T-helper 1 cell (primary cell): Measurements from ENCODE around the gene CLMP.
A peak's percentile ranks its signal among the peaks of the same experiment; 100 is the strongest.
"Not testable (repeated sequence)": the region's sequence is repeated elsewhere in the genome, so short reads cannot be mapped to it uniquely, and the experiment has no call there.

Experiments
- DNase-seq, 5 donors: peaks; one replicate each; pipeline ENCODE4 v3.0.0-alpha.2; 2012 to 2020

CLMP gene

GRCh38 chr11:123129920-123130319 lies 65.1 kb downstream of the CLMP start:
- DNase-seq: no peak

GRCh38 chr11:123125169-123125568 lies 69.9 kb downstream of the CLMP start:
- no peak for DNase-seq

- DNase-seq: no peak
Measured at GRCh38 chr11:123122852-123123251, 72.2 kb downstream of the CLMP start.

DNA sequence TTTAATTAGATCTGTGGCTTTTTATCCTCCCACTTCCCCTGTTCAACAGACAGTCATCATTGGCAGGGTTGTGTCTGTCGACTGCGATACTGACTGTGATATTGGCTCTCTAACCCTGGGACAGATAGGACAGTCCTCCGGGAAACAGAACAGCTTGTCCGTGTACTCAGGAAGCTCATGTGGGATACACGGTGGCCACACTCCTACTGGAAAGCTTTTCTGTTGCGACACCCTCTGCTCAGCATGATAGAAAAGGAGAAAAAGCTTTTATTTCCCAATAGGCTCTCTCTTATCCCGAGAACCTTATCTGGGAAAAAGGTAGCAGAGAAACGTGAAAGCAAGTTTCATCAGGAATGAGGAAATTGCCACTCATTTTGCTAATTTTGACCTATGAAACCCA lies 72.7 kb downstream of the CLMP start:
- no peak for DNase-seq

DNA sequence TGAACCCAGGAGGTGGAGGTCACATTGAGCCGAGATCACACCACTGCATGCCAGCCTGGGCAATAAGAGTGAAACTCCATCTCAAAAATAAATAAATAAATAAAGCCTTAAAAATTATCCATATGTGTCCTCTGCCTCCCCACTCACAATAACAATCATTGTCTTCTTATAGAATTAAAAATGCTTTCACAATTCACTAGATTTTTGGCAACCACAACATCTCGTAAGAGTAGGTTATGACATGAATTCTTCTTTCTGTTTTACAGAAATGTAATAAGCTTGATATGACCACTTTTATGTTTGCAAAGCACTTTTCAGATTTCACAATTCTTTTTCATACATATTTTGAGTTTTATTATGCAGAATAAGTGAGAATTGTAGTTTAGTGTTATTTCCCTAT lies 78.6 kb downstream of the CLMP start:
- no peak for DNase-seq

DNA sequence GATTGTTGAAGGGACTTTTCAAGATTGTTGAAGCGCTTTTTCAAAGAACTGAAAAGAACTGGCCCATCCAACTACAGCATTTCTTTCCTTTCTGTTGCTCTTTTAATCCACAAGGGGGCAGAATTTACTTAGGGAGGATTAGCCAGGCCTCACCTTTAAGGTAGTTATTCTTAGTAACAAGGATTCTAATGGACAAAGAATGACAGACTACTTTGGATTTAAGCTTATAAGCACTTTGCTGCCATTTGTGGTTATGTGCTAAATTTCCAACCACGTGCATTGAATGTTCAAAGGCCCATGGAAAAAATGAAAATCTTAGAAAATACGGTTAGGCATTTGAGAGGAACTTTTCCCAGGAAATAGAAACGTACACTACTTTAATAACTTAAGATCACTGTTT lies 83.6 kb downstream of the CLMP start:
- peak in 1 of 5 donors; percentile 37 for DNase-seq

DNA sequence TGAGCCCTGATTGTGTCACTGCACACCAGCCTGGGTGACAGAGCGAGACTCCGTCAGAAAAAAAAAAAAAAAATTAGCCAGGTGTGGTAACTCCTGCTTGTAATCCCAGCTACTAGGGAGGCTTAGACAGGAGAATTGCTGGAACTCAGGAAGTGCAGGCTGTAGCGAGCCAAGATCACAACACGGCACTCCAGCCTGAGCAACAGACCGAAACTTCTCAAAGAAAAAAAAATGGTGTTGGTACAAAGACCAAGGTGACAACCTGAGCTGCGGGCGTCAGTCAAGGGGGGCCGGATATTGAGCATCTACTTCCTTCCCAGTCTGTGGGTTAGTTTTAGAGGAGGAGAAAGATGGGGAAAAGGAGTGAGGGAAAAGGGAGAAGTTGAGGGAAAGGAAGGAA lies 84.7 kb downstream of the CLMP start:
- DNase-seq: no peak

- DNase-seq: no peak
Measured at GRCh38 chr11:123107945-123108495, 87.0 kb downstream of the CLMP start.

DNA sequence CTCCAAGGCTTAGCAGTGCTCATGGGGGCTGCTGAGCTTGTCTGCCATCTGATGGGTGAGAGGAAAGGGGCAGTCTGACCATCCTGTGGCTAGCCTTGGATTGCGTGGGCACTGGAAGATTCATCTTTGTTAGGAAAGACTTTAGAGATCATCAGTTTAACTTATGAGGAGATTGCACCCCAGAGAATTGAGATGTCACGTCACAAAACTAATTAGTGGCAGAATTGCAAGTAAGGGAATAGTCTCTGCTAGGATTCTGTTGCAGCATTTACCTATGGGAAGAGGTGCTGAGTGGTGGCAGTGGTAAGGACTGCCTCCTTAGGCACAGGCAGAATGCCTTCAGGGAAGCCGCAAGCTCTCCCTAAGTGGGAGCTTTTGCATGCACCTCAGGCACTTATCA lies 90.4 kb downstream of the CLMP start:
- no peak for DNase-seq

GRCh38 chr11:123103326-123103980 lies 91.6 kb downstream of the CLMP start:
- peak in 2 of 5 donors; percentile 18 to 55 for DNase-seq

DNA sequence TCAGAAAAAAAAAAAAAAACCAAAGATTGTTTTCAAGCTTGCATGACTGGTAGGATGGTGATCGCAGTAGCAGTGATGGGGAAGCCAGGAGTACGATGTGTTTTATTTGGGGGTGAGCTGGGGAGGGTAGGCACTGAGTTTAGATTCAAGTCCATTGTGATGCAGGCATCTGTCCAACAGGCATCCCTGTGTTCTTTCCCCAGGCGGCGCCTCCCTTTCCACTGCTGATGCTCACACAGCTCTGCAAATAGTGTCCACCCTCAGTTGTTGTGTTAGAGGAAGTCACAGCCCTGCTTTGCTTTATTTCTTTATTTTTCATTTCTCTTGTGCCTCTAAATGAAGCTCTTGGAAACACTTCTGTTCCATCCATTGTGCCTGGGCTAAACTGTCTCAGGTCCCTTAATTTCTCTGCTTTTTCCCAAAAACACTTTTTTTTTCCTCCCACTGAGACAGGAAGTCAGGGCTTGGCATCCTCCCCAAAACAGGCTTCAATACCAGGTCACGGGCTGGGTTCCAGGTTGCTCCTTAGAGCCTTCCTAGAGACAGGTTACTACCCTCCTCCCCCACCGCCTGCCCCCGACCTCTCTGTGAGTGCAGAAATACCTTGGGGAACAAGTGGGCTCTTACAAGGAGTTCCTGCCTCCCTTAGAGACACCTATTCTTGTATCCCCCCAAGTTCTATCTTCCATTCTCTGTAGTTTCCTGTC lies 94.5 kb downstream of the CLMP start:
- DNase-seq: no peak

DNA sequence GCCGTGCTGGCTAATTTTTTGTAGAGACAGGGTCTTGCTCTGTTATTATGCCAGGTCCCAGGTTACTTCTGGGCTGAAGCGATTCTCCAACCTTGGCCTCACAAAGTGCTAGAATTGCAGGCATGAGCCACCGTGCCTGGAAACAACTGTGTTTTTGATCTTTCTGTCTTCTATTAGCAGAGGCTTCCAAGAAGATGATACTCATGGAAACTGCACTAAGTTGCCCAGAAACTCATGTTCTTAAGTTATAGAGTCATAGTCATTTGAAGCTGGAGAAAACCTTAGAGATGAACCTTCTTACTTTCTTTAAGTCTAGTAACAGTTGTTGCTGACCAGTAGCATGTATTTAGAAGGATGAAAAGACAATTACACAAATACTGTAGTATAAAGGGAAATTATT lies 96.1 kb downstream of the CLMP start:
- DNase-seq: no peak

GRCh38 chr11:123093739-123094138 lies 101.3 kb downstream of the CLMP start:
- no peak for DNase-seq

DNA sequence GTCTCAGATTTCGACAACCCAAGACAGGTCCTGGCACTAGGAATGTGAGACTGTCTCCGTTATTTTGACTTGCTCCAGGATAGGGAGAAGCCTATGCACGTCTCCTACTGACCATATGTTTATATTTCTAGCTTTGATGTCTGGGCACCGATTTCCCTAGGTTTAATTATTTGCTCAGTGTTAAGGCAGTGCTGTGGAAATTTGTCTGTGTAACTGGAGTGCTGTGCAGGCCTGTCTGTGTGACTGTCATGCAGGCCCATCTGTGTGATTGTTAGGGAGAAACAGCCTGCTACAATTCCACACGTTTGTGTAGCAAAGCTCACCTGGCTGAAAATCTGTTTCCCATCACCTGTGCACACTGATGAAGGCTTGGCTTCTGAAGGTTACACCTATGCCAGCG lies 103.5 kb downstream of the CLMP start:
- DNase-seq: no peak

DNA sequence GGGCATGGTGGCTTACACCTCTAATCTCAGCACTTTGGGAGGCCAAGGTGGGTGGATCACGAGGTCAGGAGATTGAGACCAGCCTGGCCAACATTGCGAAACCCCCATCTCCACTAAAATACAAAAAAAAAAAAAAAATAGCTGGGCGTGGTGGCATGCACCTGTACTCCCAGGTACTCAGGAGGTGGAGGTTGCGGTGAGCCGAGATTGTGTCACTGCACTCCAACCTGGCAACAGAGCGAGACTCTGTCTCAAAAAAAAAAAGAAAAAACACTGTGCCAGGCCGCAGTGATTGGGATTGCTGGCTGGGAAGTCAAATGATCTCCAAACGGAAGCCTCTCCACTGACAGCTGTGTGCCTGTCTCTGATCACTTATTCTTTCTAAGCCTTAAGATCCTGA lies 104.9 kb downstream of the CLMP start:
- not testable (repeated sequence) for DNase-seq

DNA sequence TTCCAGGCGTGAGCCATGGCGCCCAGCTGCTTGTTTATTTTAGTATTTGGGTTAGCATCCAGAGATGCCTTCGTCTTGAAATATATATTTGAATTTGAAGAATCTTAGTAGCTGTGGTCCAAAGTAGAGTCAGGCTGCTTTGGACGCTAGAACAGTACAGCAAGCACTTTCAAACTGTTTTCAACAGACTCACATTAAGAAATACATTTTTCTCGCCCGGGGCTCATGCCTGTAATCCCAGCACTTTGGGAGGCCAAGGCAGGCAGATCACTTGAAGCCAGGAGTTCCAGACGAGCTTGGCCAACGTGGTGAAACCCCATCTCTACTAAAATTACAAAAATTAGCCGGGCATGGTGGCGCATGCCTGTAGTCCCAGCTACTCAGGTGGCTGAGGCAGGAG lies 106.2 kb downstream of the CLMP start:
- not testable (repeated sequence) for DNase-seq

DNA sequence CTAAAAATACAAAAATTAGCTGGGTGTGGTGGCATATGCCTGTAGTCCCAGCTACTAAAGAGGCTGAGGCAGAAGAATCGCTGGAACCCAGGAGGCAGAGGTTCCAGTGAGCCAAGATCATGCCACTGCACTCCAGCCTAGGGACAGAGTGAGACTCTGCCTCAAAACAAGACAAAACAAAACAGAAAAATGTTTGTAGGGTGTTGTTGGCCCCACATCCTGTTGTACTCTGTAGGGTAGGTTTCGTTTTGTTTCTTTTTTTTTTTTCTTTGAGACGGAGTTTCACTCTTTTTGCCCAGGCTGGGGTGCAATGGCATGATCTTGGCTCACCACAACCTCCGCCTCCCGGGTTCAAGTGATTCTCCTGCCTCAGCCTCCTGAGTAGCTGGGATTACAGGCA lies 107.4 kb downstream of the CLMP start:
- DNase-seq: peak in 2 of 5 donors; percentile 15 to 84

- DNase-seq: peak in 1 of 5 donors; percentile 42
Measured at GRCh38 chr11:123086305-123086704, 108.7 kb downstream of the CLMP start.

- no peak for DNase-seq
Measured at GRCh38 chr11:123085497-123085896, 109.6 kb downstream of the CLMP start.

- DNase-seq: no peak
Measured at GRCh38 chr11:123084454-123084853, 110.6 kb downstream of the CLMP start.

GRCh38 chr11:123083623-123084029 lies 111.4 kb downstream of the CLMP start:
- DNase-seq: peak; percentile 17 to 80 (median 50)

- DNase-seq: peak in 1 of 5 donors; percentile 33
Measured at GRCh38 chr11:123082977-123083376, 112.1 kb downstream of the CLMP start.

GRCh38 chr11:123080015-123080414 lies 115.0 kb downstream of the CLMP start:
- no peak for DNase-seq

GRCh38 chr11:123076484-123076883 lies 118.6 kb downstream of the CLMP start:
- no peak for DNase-seq
